ENCODE results near the gene SH3D21.

Gene SH3D21
- long read RNA-seq, result 0 reads

DNA sequence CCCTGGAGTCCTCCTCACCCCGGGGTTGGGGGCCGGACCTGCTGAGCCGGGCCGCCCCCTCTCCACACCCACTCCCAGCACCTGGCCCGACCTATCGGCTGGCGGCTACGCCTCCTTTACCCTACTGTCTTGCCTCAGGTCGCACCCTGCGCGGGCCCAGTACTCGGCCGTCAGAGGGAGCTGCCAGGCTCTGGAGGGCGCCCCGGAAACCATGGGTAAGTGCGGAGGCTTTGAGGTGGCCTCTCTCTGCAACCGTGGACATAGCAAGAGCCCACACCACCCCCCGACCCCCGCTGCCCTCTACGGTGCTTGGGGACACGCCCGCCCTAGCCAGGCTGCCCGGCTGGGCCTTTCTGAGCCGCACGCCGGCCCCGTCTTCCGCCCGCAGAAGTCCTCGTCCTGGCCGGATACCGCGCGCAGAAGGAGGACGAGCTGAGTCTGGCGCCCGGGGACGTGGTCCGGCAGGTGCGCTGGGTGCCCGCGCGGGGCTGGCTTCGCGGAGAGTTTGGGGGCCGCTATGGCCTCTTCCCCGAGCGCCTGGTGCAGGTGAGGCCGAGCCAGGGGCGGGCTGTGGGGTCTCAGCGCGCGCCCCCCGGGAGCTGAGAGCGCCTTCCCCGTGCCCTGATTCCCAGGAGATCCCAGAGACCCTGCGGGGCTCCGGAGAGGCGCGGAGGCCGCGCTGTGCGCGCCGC is at the start of gene SH3D21:
Gene SH3D21, plus strand, starts transcription at position 159 of the 692 bp plus-strand sequence. Its CDS starts 53 bp downstream, at position 212.
- DNase-seq (ENCODE audit: low read depth in 1 of 2, low spot score in 1 of 2), result peak in 1 of 2 experiments; percentile 59
- no peaks in the 10 kb centered on the region for H3K27me3 ChIP-seq (ENCODE audit: insufficient read depth, poor library complexity, severe bottlenecking)
- peak within 1 kb of the TSS; percentile 35 for H3K27ac ChIP-seq (replicated peaks)
- no peak for TF ChIP-seq POLR2AphosphoS5 (IDR thresholded peaks at IDR 0.05; ENCODE audit: low read depth)
- TF ChIP-seq SPI1 (IDR thresholded peaks at IDR 0.05; ENCODE audit: borderline replicate concordance, low read depth), result no peak
- TF ChIP-seq, protein P1, sequence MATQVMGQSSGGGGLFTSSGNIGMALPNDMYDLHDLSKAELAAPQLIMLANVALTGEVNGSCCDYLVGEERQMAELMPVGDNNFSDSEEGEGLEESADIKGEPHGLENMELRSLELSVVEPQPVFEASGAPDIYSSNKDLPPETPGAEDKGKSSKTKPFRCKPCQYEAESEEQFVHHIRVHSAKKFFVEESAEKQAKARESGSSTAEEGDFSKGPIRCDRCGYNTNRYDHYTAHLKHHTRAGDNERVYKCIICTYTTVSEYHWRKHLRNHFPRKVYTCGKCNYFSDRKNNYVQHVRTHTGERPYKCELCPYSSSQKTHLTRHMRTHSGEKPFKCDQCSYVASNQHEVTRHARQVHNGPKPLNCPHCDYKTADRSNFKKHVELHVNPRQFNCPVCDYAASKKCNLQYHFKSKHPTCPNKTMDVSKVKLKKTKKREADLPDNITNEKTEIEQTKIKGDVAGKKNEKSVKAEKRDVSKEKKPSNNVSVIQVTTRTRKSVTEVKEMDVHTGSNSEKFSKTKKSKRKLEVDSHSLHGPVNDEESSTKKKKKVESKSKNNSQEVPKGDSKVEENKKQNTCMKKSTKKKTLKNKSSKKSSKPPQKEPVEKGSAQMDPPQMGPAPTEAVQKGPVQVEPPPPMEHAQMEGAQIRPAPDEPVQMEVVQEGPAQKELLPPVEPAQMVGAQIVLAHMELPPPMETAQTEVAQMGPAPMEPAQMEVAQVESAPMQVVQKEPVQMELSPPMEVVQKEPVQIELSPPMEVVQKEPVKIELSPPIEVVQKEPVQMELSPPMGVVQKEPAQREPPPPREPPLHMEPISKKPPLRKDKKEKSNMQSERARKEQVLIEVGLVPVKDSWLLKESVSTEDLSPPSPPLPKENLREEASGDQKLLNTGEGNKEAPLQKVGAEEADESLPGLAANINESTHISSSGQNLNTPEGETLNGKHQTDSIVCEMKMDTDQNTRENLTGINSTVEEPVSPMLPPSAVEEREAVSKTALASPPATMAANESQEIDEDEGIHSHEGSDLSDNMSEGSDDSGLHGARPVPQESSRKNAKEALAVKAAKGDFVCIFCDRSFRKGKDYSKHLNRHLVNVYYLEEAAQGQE (IDR thresholded peaks at IDR 0.05; ENCODE audit: insufficient replicate concordance, low read depth), result no peak
- TF ChIP-seq, protein P2, sequence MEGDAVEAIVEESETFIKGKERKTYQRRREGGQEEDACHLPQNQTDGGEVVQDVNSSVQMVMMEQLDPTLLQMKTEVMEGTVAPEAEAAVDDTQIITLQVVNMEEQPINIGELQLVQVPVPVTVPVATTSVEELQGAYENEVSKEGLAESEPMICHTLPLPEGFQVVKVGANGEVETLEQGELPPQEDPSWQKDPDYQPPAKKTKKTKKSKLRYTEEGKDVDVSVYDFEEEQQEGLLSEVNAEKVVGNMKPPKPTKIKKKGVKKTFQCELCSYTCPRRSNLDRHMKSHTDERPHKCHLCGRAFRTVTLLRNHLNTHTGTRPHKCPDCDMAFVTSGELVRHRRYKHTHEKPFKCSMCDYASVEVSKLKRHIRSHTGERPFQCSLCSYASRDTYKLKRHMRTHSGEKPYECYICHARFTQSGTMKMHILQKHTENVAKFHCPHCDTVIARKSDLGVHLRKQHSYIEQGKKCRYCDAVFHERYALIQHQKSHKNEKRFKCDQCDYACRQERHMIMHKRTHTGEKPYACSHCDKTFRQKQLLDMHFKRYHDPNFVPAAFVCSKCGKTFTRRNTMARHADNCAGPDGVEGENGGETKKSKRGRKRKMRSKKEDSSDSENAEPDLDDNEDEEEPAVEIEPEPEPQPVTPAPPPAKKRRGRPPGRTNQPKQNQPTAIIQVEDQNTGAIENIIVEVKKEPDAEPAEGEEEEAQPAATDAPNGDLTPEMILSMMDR (IDR thresholded peaks at IDR 0.05; ENCODE audit: insufficient read depth, low read length), result no peak
- TF ChIP-seq GABPA (IDR thresholded peaks at IDR 0.05; ENCODE audit: low read depth), result no peak
- peak within 1 kb of the TSS; percentile 63 for H3K4me3 ChIP-seq (replicated peaks; ENCODE audit: insufficient read depth, low read length)

DNA sequence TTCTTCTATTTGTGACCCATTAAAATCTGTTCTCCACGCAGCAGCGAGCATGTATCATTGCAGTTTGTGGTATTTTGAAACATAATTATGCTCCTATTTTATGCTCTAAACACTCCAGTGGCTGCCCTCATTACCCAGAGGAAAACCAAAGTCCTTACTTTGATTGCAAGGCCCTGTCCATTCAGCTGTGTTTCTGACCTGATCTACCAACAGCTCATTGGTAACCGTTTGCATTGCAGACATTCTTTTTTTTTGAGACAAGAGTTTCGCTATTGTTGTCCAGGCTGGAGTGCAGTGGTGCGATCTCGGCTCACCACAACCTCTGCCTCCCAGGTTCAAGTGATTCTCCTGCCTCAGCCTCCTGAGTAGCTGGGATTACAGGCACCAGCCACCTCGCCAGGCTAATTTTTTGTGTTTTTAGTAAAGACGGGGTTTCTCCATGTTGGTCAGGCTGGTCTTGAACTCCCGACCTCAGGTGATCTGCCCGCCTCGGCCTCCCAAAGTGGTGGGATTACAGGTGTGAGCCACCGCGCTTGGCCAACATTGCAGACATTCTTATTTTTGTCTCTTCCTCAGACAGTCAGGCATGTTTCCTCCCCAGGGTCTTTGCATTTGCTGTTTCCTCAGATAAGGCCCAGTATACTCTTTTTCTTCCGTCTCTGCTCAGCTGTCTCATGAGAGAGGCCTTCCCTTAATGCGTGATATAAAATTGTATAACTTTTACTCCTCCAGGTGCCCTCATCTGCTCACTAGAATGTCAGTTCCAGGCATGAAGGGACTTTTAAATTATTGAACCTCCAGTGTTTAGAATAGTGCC is 49.4 kb upstream of the SH3D21 start:
- no peak for DNase-seq (ENCODE audit: low read depth in 1 of 2, low spot score in 1 of 2)
- TF ChIP-seq, protein P2 (IDR thresholded peaks at IDR 0.05; ENCODE audit: insufficient read depth, low read length), result no peak
- TF ChIP-seq, protein P1 (IDR thresholded peaks at IDR 0.05; ENCODE audit: insufficient replicate concordance, low read depth), result no peak
- TF ChIP-seq SPI1 (IDR thresholded peaks at IDR 0.05; ENCODE audit: borderline replicate concordance, low read depth) (no peak), GABPA (IDR thresholded peaks at IDR 0.05; ENCODE audit: low read depth) (no peak), POLR2AphosphoS5 (IDR thresholded peaks at IDR 0.05; ENCODE audit: low read depth) (no peak)
- Histone ChIP-seq H3K27me3 (ENCODE audit: insufficient read depth, poor library complexity, severe bottlenecking) (no peaks in the 10 kb centered on the region), H3K27ac (replicated peaks) (no peak overlapping the region), H3K4me3 (replicated peaks; ENCODE audit: insufficient read depth, low read length) (no peak overlapping the region)

DNA sequence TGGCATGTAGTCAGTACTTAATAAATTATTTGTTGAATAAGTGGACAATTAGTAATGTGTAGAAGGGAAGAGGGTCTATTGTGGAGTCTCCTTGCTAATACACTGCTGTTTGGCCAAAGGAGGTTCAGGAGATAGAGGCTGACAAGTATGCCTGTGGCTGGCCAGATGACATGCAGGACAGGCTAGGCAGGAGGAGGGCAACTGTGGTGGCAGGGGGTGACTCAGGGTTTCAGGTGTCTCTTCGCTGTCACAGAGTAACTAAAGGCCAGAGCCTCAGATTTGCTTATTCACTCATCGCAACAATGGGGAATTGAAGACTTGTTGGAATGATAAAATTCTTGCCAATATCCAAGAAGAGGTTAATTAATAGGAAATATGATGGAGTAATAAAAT is 48.8 kb upstream of the SH3D21 start:
- TF ChIP-seq GABPA (IDR thresholded peaks at IDR 0.05; ENCODE audit: low read depth) (no peak), POLR2AphosphoS5 (IDR thresholded peaks at IDR 0.05; ENCODE audit: low read depth) (no peak), SPI1 (IDR thresholded peaks at IDR 0.05; ENCODE audit: borderline replicate concordance, low read depth) (no peak)
- TF ChIP-seq, protein P1 (IDR thresholded peaks at IDR 0.05; ENCODE audit: insufficient replicate concordance, low read depth), result no peak
- TF ChIP-seq, protein P2 (IDR thresholded peaks at IDR 0.05; ENCODE audit: insufficient read depth, low read length), result no peak
- no peak for DNase-seq (ENCODE audit: low read depth in 1 of 2, low spot score in 1 of 2)
- Histone ChIP-seq H3K4me3 (replicated peaks; ENCODE audit: insufficient read depth, low read length) (no peak overlapping the region), H3K27me3 (ENCODE audit: insufficient read depth, poor library complexity, severe bottlenecking) (no peaks in the 10 kb centered on the region), H3K27ac (replicated peaks) (no peak overlapping the region)

Measured in HL-60 (cell line).